SK-N-SH (cell line): ENCODE results near the gene CCDC87. TPM values are rescaled to one million over a fixed set of nuclear protein-coding genes. Genes with fewer than 3 reads are reported as not detected.
A peak's percentile ranks its signal among the peaks of the same experiment; 100 is the strongest.

Experiments used
- CTCF ChIA-PET: fragments of 300-600, 350-600 bp; formaldehyde crosslinking; extraction: SDS; loops from one replicate; lab custom pipeline; 2021; lab: Yijun Ruan, JAX
- POLR2A ChIA-PET: fragments of 350-600 bp; sonication (Branson Sonifier 250); formaldehyde crosslinking; extraction: SDS; loops from one replicate; lab custom pipeline; 2020; ENCODE audit warnings: antibody characterized with exemption, inconsistent platforms; lab: Yijun Ruan, JAX
- DNase-seq: peaks from one replicate; pipeline ENCODE4 v3.0.0; 2012
- H2AFZ ChIP-seq: fragments of 200-600 bp; sonication (generic); 2 replicates; pipeline ENCODE4 v1.8.1; 2016; ENCODE audit warnings: antibody characterized with exemption, mild to moderate bottlenecking, low read depth
- H3F3A ChIP-seq: fragments of 200-600 bp; sonication (generic); replicated peaks from 2 replicates; pipeline ENCODE3; 2016; ENCODE audit warnings: antibody characterized with exemption, mild to moderate bottlenecking; ENCODE audit not compliant: insufficient read depth
- H3K27ac ChIP-seq, 2 experiments: fragments of 200-500 bp in 1 of 2; fragments of 200-600 bp in 1 of 2; sonication (Bioruptor generic) in 1 of 2; sonication (generic), shearing (Covaris generic) in 1 of 2; 2 replicates each; pipeline versions ENCODE4 v1.5.1 to v1.6.1; 2014 to 2016; ENCODE audit warnings: low read depth in 2 of 2, inconsistent platforms in 1 of 2, low read length in 1 of 2, mild to moderate bottlenecking in 1 of 2, mixed read lengths in 1 of 2
- H3K27me3 ChIP-seq: fragments of 200-600 bp; sonication (generic), shearing (Covaris generic); 2 replicates; pipeline ENCODE4 v1.6.1; 2016; ENCODE audit warnings: mixed run types; ENCODE audit not compliant: insufficient read depth
- H3K36me3 ChIP-seq, 2 experiments: fragments of 200-500 bp in 1 of 2; fragments of 200-600 bp in 1 of 2; sonication (Bioruptor generic) in 1 of 2; sonication (generic) in 1 of 2; replicated peaks in 1 of 2; 2 replicates each; pipeline versions ENCODE3 to v1.5.1; 2014 to 2016; ENCODE audit warnings: low read length in 1 of 2, mild to moderate bottlenecking in 1 of 2; ENCODE audit not compliant: insufficient read depth in 2 of 2, control insufficient read depth in 1 of 2
- H3K4me1 ChIP-seq, 2 experiments: fragments of 200-500 bp in 1 of 2; fragments of 200-600 bp in 1 of 2; sonication (Bioruptor generic) in 1 of 2; sonication (generic), shearing (Covaris generic) in 1 of 2; 2 replicates each; pipeline versions ENCODE4 v1.5.1 to v1.6.1; 2014 to 2016; ENCODE audit warnings: low read depth in 1 of 2, low read length in 1 of 2, mixed run types in 1 of 2; ENCODE audit not compliant: insufficient read depth in 2 of 2, control insufficient read depth in 1 of 2
- H3K4me2 ChIP-seq: fragments of 200-600 bp; sonication (generic), shearing (Covaris generic); 2 replicates; pipeline ENCODE4 v1.6.1; 2017; ENCODE audit warnings: mixed run types
- H3K4me3 ChIP-seq, 2 experiments: fragments of 200-500 bp in 1 of 2; fragments of 200-600 bp in 1 of 2; sonication (Bioruptor generic) in 1 of 2; sonication (generic), shearing (Covaris generic) in 1 of 2; 2 replicates each; pipeline versions ENCODE4 v1.5.1 to v1.8.1; 2014 to 2016; ENCODE audit warnings: low read depth in 2 of 2, inconsistent platforms in 1 of 2, low read length in 1 of 2, mild to moderate bottlenecking in 1 of 2, mixed read lengths in 1 of 2, moderate library complexity in 1 of 2
- H3K79me2 ChIP-seq: fragments of 200-600 bp; sonication (generic); 2 replicates; pipeline ENCODE4 v1.8.1; 2017; ENCODE audit warnings: mild to moderate bottlenecking; ENCODE audit not compliant: insufficient read depth
- H3K9ac ChIP-seq: fragments of 200-600 bp; sonication (generic); 2 replicates; pipeline ENCODE4 v1.6.1; 2017; ENCODE audit warnings: mixed run types
- H3K9me2 ChIP-seq: fragments of 200-600 bp; sonication (generic); 2 replicates; pipeline ENCODE4 v1.6.1; 2017; ENCODE audit warnings: mixed run types
- H3K9me3 ChIP-seq: fragments of 200-600 bp; sonication (generic); 2 replicates; pipeline ENCODE4 v1.6.1; 2017; ENCODE audit warnings: mixed run types, mild to moderate bottlenecking, moderate library complexity
- H4K20me1 ChIP-seq: fragments of 200-600 bp; sonication (generic); 2 replicates; pipeline ENCODE4 v1.6.1; 2017; ENCODE audit warnings: mild to moderate bottlenecking, mixed run types; ENCODE audit not compliant: insufficient read depth
- CHD2 ChIP-seq: fragments of 150-350 bp; IDR thresholded peaks from 2 replicates; pipeline ENCODE4 v1.6.1; 2018; ENCODE audit warnings: low read length; ENCODE audit not compliant: partially characterized antibody
- FOSL2 ChIP-seq: IDR thresholded peaks from 2 replicates; pipeline ENCODE4 v1.4.0; 2012; ENCODE audit warnings: low read depth, mild to moderate bottlenecking, moderate library complexity, borderline replicate concordance
- FOXJ3 ChIP-seq: sonication (generic); formaldehyde crosslinking; IDR thresholded peaks from 2 replicates; pipeline ENCODE4 v1.5.1; 2020; ENCODE audit warnings: mild to moderate bottlenecking, missing genetic modification reagents
- FOXM1 ChIP-seq: IDR thresholded peaks from 2 replicates; pipeline ENCODE4 v1.4.0; 2012; ENCODE audit warnings: low read depth, mild to moderate bottlenecking
- GABPA ChIP-seq: IDR thresholded peaks from 2 replicates; pipeline ENCODE4 v1.4.0; 2012; ENCODE audit warnings: low read depth, mild to moderate bottlenecking
- JUND ChIP-seq: IDR thresholded peaks from 2 replicates; pipeline ENCODE4 v1.4.0; 2012
- MEF2A ChIP-seq: IDR thresholded peaks from 2 replicates; pipeline ENCODE4 v1.4.0; 2012; ENCODE audit warnings: low read depth, borderline replicate concordance
- PBX3 ChIP-seq: IDR thresholded peaks from 2 replicates; pipeline ENCODE4; 2012
- RCOR1 ChIP-seq: fragments of 150-350 bp; IDR thresholded peaks from 2 replicates; pipeline ENCODE4 v1.6.1; 2017; ENCODE audit warnings: antibody characterized with exemption, low read length
- RXRA ChIP-seq: IDR thresholded peaks from 2 replicates; pipeline ENCODE4 v1.4.0; 2012; ENCODE audit warnings: low read depth, mild to moderate bottlenecking, borderline replicate concordance
- TAF1 ChIP-seq: IDR thresholded peaks from 2 replicates; pipeline ENCODE4 v1.6.1; 2012; ENCODE audit warnings: low read depth, mild to moderate bottlenecking, low read length, moderate library complexity, borderline replicate concordance
- USF1 ChIP-seq: IDR thresholded peaks from 2 replicates; pipeline ENCODE4 v1.4.0; 2012; ENCODE audit warnings: low read depth, borderline replicate concordance
- YY1 ChIP-seq: IDR thresholded peaks from 2 replicates; pipeline ENCODE4 v1.4.0; 2012; ENCODE audit warnings: low read depth, mild to moderate bottlenecking
- WGBS: methylation state at CpG from one replicate; pipeline ENCODE4 v1.1.6; 2017; ENCODE audit warnings: low lambda C conversion rate; 5-methylcytosine and 5-hydroxymethylcytosine counted together
- polyA plus RNA-seq, 3 experiments: library from polyadenylated mRNA; depleted of rRNA; stranded (reverse); fragments of >200 nt; gene quantifications; 2 replicates each; pipeline ENCODE4 v1.2.3, GENCODE V29; 2012
- TF ChIP-seq, protein P1 (sequence below): IDR thresholded peaks from 2 replicates; pipeline ENCODE4 v1.6.1; 2012; ENCODE audit warnings: mild to moderate bottlenecking, low read depth, low read length, moderate library complexity
- TF ChIP-seq, protein P2 (sequence below): fragments of 150-350 bp; IDR thresholded peaks from 2 replicates; pipeline ENCODE4 v1.6.1; 2017; ENCODE audit warnings: antibody characterized with exemption, low read length, low read depth, borderline replicate concordance

CCDC87 gene
- polyA plus RNA-seq, 1 of the 3 experiments (the other 2 are of a cell fraction): 0.21 TPM

DNA sequence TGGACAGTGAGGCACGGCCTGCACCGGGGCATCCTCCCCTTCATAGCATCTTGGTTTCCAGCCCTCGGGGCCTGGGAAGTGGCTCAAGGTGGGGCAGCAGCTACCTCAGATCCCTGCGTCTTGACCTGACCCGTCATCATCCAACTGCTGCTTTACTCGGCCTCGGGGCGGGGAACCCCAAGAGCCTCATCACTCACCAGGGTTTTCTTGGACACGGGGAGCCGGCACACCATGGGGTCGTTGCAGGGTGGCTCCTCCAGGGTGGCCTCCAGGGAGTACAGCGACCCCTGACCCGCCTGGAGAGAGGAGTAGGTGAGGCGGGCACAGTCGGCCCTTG, 25.1 kb downstream of the CCDC87 start:
- Histone ChIP-seq H2AFZ (peak overlapping the region; percentile 73; the same call in 1 of the 2 replicates), H3K27me3 (no peaks in the 10 kb centered on the region), H3K9me3 (no peaks in the 10 kb centered on the region), H3K27ac (no peak overlapping the region), H3K4me3 (peak overlapping the region; percentile 58 to 59), H3F3A (no peaks in the 10 kb centered on the region), H3K9me2 (no peaks in the 10 kb centered on the region), H3K4me2 (peak overlapping the region; percentile 79), H3K36me3 (no peaks in the 10 kb centered on the region), H3K9ac (peak overlapping the region; percentile 37; the same call in 1 of the 2 replicates), H3K79me2 (no peaks in the 10 kb centered on the region), H4K20me1 (no peaks in the 10 kb centered on the region), H3K4me1 (peaks cover 0 to 7% of the 10 kb centered on the region in 2 experiments; a peak in 1 of 4 replicates)
- CTCF ChIA-PET: interaction anchor here (1.2 to 5.1 kb wide), 6 partner anchors 10 to 316 kb away, joined by 4 to 30 read pairs (median 14); partner anchors contain the start of genes CCDC87, CCS and RBM4B
- DNase-seq: no peak
- 83% methylated on average over 2 of the region's 15 CpGs for WGBS
- POLR2A ChIA-PET: interaction anchor here (0.9 to 2.7 kb wide), 3 partner anchors 22 to 110 kb away, joined by 5 to 8 read pairs (median 6); partner anchors contain the start of genes CCDC87, CCS, RBM4B and ZDHHC24
- no peak for TF ChIP-seq FOSL2
- no peak for TF ChIP-seq YY1

DNA sequence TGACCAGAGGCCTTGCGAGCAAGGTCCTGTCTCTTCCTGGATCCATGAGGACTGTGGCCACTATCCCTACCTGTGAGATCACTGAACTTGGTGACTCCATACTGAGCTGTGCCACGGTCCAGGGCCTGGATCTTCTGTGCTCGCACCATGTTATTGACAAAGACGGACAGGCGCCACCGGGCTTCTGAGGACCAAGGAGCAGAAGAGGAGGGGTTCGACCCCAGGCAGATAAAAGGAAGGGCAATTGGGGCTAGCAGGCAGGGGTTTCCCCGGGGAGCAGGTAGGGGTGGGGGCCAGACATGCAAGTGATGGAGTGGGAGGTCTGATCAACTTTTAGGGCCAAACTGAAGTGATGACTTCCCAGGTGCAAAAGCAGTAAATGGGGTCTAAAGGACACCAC, 26.6 kb downstream of the CCDC87 start:
- Histone ChIP-seq H3K27ac (no peak overlapping the region), H3K9ac (no peak overlapping the region), H4K20me1 (no peaks in the 10 kb centered on the region), H3F3A (no peaks in the 10 kb centered on the region), H3K9me2 (no peaks in the 10 kb centered on the region), H3K27me3 (no peaks in the 10 kb centered on the region), H3K4me2 (no peak overlapping the region), H2AFZ (no peak overlapping the region), H3K4me1 (peaks cover 0 to 7% of the 10 kb centered on the region in 2 experiments; a peak in 1 of 4 replicates), H3K79me2 (no peaks in the 10 kb centered on the region), H3K4me3 (no peak overlapping the region), H3K9me3 (no peaks in the 10 kb centered on the region), H3K36me3 (no peaks in the 10 kb centered on the region)
- POLR2A ChIA-PET: no interaction called here
- WGBS: 89% methylated on average over 8 of the region's 8 CpGs
- DNase-seq: no peak
- CTCF ChIA-PET: interaction anchor here (4.2 to 5.1 kb wide), 2 partner anchors 26 to 112 kb away, joined by 14 to 30 read pairs; partner anchors contain the start of genes CCDC87, CCS and RBM4B
- no peak for TF ChIP-seq YY1
- no peak for TF ChIP-seq FOXM1
- TF ChIP-seq FOSL2: no peak
- no peak for TF ChIP-seq RXRA
- no peak for TF ChIP-seq JUND
- TF ChIP-seq, protein P1, sequence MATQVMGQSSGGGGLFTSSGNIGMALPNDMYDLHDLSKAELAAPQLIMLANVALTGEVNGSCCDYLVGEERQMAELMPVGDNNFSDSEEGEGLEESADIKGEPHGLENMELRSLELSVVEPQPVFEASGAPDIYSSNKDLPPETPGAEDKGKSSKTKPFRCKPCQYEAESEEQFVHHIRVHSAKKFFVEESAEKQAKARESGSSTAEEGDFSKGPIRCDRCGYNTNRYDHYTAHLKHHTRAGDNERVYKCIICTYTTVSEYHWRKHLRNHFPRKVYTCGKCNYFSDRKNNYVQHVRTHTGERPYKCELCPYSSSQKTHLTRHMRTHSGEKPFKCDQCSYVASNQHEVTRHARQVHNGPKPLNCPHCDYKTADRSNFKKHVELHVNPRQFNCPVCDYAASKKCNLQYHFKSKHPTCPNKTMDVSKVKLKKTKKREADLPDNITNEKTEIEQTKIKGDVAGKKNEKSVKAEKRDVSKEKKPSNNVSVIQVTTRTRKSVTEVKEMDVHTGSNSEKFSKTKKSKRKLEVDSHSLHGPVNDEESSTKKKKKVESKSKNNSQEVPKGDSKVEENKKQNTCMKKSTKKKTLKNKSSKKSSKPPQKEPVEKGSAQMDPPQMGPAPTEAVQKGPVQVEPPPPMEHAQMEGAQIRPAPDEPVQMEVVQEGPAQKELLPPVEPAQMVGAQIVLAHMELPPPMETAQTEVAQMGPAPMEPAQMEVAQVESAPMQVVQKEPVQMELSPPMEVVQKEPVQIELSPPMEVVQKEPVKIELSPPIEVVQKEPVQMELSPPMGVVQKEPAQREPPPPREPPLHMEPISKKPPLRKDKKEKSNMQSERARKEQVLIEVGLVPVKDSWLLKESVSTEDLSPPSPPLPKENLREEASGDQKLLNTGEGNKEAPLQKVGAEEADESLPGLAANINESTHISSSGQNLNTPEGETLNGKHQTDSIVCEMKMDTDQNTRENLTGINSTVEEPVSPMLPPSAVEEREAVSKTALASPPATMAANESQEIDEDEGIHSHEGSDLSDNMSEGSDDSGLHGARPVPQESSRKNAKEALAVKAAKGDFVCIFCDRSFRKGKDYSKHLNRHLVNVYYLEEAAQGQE: no peak
- no peak for TF ChIP-seq CHD2
- TF ChIP-seq TAF1: no peak
- TF ChIP-seq USF1: no peak
- TF ChIP-seq PBX3: no peak
- TF ChIP-seq MEF2A: no peak
- no peak for TF ChIP-seq FOXJ3
- no peak for TF ChIP-seq GABPA
- TF ChIP-seq RCOR1: no peak
- TF ChIP-seq, protein P2, sequence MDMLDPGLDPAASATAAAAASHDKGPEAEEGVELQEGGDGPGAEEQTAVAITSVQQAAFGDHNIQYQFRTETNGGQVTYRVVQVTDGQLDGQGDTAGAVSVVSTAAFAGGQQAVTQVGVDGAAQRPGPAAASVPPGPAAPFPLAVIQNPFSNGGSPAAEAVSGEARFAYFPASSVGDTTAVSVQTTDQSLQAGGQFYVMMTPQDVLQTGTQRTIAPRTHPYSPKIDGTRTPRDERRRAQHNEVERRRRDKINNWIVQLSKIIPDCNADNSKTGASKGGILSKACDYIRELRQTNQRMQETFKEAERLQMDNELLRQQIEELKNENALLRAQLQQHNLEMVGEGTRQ: no peak
